HK-2 (cell line): ENCODE measurements around the gene ETV5.
"Not testable (repeated sequence)": the region's sequence is repeated elsewhere in the genome, so short reads cannot be mapped to it uniquely, and the experiment has no call there.

Source experiments
- DNase-seq: peaks from one replicate; pipeline ENCODE4 v3.0.0-alpha.2; 2018; ENCODE audit not compliant: unreplicated experiment

ETV5 gene

DNA sequence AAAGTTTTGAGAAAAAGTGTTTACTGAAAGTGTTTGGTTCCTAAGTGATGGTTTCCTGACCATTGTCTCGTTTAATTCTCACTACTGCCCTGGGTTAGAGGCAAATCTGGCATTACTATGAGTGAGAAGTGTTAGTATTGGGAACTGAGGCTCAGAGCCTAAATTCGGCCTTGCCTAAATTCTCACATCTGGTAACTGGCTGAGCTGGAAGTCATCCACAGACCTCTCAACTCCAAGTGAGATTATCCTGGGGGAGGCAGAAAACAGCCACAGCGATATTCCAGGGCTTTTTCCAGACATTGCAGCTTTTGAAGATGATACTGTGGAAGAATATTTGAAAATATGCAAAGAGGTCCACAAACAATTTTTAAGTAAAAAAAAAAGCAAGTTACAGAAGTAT, 86.0 kb downstream of the ETV5 start:
- no peak for DNase-seq

DNA sequence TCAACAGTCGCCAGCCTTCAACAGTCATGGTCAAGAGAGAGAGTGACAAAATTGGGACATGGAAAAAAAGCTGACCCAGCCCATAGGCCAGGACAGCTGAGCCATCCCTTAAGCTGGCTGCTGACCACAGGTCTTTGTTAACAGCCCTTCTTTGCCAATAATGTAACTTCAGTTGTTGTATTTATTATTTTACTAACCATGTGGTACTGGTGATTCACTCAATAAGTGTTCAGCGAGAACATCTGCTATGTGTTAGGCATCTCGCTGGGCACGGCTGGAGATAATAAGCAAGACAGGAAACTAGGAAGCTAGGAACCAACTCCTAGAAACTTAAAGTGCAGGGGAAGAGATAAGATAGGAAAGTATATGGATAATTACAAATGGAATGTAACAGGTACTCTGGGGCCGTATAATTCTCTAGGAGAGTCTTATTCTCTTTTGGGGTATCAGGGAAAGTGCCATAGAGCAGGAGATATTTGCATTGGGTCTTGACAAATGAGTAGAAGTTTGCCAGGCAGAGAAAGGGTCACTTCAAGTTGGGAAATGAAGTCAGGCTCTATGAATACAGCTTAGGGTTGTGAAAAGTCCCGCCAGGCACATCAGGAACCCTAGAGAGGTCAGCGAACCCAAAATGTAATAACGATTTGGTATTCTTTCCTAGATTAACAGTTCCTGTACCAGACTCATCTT, 87.1 kb downstream of the ETV5 start:
- DNase-seq, result peak; percentile 28

- not testable (repeated sequence) for DNase-seq
Measured at GRCh38 chr3:186021250-186021649, 87.6 kb downstream of the ETV5 start.

DNA sequence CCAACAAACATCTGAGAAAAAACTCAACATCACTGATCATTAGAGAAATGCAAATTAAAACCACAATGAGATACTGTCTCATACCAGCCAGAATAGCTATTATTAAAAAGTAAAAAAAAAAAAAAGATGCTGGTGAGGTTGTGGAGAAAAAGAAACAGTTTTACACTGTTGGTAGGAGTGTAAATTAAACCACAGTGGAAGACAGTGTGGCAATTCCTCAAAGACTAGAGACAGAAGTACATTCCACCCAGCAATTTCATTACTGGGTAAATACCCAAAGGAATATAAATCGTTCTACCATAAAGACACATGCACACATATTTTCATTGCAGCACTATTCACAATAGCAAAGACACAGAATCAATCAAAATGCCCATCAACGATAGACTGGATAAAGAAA, 89.6 kb downstream of the ETV5 start:
- DNase-seq, result not testable (repeated sequence)

- DNase-seq, result no peak
Measured at GRCh38 chr3:186014866-186015265, 94.0 kb downstream of the ETV5 start.

- no peak for DNase-seq
Measured at GRCh38 chr3:186013312-186013711, 95.6 kb downstream of the ETV5 start.

DNA sequence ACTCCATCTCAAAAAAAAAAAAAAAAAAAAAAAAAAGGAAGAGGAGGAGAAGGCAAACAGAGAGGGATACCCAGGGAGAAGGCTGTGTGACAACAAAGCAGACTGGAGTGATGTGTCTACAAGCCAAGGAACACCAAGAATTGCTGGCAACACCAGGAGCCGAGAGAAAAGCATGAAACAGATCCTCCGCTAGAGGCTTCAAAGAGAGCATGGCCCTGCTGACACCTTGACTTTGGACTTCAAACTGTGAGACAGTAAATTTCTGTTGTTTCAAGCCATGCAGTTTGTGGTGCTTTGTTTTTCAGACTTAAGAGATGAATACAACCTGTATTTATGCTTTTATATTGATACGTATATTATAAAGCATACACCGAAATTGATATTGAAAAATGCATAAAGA, 96.8 kb downstream of the ETV5 start:
- no peak for DNase-seq

- DNase-seq, result no peak
Measured at GRCh38 chr3:186004671-186005070, 104.2 kb downstream of the ETV5 start.

DNA sequence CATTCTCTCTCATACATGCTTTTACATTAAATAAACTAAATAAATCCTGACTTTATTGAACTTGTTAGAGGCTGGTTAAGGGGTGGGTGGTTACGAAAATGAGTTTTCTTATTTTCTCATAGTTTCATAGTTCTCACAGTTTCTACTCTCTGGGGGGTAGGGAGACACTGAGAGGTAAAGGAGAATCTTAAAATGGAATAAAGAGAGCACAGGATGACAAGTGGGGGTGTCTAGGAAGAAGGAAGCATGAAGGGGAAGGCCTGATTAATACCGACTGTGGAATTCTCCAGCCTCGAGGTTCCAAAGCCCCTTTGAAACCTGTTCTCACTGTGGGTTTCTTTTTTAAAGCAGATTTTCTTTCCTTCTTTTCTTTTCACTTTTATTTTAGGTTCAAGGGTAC, 104.7 kb downstream of the ETV5 start:
- DNase-seq, result no peak

DNA sequence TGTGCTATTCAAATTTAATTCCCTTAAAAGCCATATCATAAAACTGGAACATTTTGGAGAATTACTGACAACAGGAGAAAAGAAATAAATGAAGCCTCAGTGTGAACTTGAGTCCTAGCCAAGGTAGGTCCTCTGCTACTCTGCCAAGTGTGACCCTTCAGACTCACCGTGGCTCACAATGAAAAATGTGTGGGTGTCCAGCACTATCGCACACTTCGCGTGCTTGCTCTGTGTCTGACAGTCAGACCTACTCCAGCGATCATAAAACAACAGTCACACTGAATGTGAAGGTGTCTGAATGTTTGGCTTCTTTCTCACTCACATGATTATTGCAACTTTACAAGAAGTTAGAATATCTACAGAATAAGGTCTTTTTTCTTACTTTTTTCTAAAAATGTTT, 105.3 kb downstream of the ETV5 start:
- DNase-seq, result no peak

GRCh38 chr3:186002884-186003472, 105.9 kb downstream of the ETV5 start:
- peak; percentile 18 for DNase-seq

DNA sequence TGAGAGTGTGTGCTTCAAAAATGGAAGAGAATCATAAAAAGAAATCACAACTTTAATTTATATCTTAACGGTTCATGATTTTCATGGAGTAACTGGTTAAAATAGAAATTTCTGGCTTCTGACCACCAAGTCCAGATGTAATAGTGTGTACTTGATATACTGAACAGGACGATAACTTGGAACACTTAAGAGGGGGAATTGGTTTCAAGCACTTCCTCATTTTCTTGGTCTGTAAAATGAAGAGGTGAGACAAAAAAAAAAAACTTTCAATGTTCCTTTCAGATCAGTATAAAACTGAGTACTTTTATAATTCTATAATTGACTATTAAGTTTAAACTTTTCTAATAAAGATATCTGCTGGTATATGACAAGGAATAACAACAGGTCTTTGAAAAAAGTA, 107.0 kb downstream of the ETV5 start:
- DNase-seq, result no peak

DNA sequence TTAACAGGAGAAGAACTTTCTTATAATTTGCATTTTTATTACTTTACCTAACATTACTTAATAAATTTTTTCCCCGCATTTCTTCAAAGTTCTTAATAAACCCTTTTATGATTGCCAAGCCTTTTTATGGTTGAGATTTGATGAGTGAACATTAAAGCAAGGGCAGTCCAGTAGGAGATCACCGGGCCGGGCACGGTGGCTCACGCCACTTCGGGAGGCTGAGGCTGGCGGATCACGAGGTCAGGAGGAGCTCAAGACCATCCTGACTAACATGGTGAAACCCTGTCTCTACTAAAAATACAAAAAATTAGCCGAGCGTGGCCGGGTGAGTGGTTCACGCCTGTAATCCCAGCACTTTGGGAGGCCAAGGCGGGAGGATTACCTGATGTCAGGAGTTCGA, 109.7 kb downstream of the ETV5 start:
- no peak for DNase-seq

- no peak for DNase-seq
Measured at GRCh38 chr3:185998136-185998535, 110.8 kb downstream of the ETV5 start.

DNA sequence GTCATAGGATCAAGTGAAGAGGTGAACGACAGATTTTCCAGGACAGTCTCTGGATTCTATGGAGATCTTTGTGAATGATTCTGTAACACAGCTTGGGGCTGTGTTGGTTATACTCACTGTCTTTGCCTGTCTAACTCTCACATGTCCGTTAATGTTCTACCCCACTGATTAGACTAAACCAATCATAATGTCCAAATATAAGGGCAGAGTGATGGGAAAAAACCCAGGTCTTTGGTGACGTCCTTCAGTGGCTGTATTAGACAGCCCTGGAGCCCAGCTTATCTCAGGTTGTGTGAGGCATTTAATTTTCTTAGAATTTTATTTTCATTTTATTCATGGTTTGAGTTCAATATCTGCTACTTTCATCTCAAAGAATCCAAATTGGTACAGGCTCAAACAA, 111.8 kb downstream of the ETV5 start:
- no peak for DNase-seq
